GM12878 (cell line): Measurements from ENCODE around the gene STX8. TPM values are rescaled to one million over a fixed set of nuclear protein-coding genes. Genes with fewer than 3 reads are reported as not detected.

Experiments
- ATF7 ChIP-seq: fragments of 450-650 bp; IDR thresholded peaks from 2 replicates; pipeline ENCODE4 v1.6.1; 2016; ENCODE audit warnings: low read depth, mild to moderate bottlenecking
- BCL11A ChIP-seq: IDR thresholded peaks from 2 replicates; pipeline ENCODE4 v1.6.1; 2011; ENCODE audit warnings: low read depth, low read length
- BRCA1 ChIP-seq: IDR thresholded peaks from 2 replicates; pipeline ENCODE4 v1.6.1; 2011; ENCODE audit warnings: low read depth, low read length, improper control_type of control experiment
- CHD2 ChIP-seq: IDR thresholded peaks from 2 replicates; pipeline ENCODE4 v1.6.1; 2011; ENCODE audit warnings: low read depth, low read length, improper control_type of control experiment, borderline replicate concordance
- CREM ChIP-seq: IDR thresholded peaks from 2 replicates; pipeline ENCODE4 v1.6.1; 2014; ENCODE audit warnings: antibody characterized with exemption, low read depth
- FOS ChIP-seq: IDR thresholded peaks from 3 replicates; pipeline ENCODE4 v1.6.1; 2011; ENCODE audit warnings: borderline replicate concordance; ENCODE audit not compliant: insufficient read length; ENCODE audit errors: extremely low read depth
- JUNB ChIP-seq: IDR thresholded peaks from 2 replicates; pipeline ENCODE4 v1.6.1; 2016; ENCODE audit warnings: antibody characterized with exemption, mild to moderate bottlenecking
- SRF ChIP-seq, 2 experiments: IDR thresholded peaks; 2 replicates each; pipeline ENCODE4 v1.6.1; 2011; ENCODE audit warnings: low read depth in 2 of 2, low read length in 2 of 2, mild to moderate bottlenecking in 1 of 2, moderate library complexity in 1 of 2
- TCF7 ChIP-seq: IDR thresholded peaks from 2 replicates; pipeline ENCODE4 v1.6.1; 2014; ENCODE audit warnings: antibody characterized with exemption, borderline replicate concordance
- polyA plus RNA-seq, 11 experiments: library from polyadenylated mRNA; depleted of rRNA in 4 of 11; unstranded in 6 of 11; stranded (reverse) in 5 of 11; fragments of >200 nt; fragmentation: Nextera tagmentation in 4 of 11; fragmentation: Illumina TruSeq in 1 of 11; extraction: Ambion mirVana in 4 of 11; extraction: Trizol in 1 of 11; gene quantifications; 1 replicate in 1 of 11; 2 replicates in 10 of 11; pipeline versions ENCODE4 v1.2.1 to v1.2.3, GENCODE V29; 2011 to 2016; ENCODE audit warnings: inconsistent platforms in 2 of 11, missing spikeins in 2 of 11, low read depth in 1 of 11
- total RNA-seq, 4 experiments: library from RNA; depleted of rRNA in 3 of 4; stranded (reverse); fragments of >200 nt in 3 of 4; fragmentation: Illumina TruSeq in 1 of 4; extraction: Trizol in 1 of 4; gene quantifications; 2 replicates each; pipeline versions ENCODE4 v1.2.1 to v1.2.3, GENCODE V29; 2013 to 2021
- TF ChIP-seq, protein P1 (sequence below): fragments of 450-650 bp; IDR thresholded peaks from 2 replicates; pipeline ENCODE4 v1.6.1; 2017; ENCODE audit warnings: mild to moderate bottlenecking, moderate library complexity
- TF ChIP-seq, protein P2 (sequence below): fragments of 450-650 bp; conservative IDR thresholded peaks from 2 replicates; pipeline ENCODE4 v1.6.1; 2017; ENCODE audit warnings: mild to moderate bottlenecking, moderate library complexity

STX8 gene
- total and polyA plus RNA-seq, 10 of the 15 experiments (the other 5 are each of a cell fraction or from before 2014, with no cell fraction given): 47.9 to 151 (median 72.9) TPM

DNA sequence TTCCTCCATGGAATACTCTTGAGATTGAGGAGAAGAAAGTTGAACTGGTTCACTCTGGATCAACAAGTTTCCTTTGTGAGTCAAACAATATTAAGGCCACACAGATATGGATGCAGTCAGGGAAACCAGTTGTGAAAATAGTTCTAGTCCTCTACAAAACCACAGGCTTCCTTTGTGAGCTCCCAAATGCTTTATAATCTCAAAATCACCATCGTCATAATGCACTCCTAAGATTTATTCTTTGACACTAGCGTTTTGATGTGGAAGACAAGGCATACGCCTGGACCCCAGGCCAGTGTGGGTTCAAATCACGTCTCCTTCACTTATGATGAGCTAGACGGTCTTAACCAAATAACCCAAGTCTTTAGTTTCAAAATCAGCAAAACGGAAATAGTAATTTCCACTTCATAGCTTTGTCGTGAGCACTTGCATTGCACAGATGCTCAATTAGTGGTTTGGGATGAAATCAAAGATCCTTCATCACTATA lies 142.6 kb downstream of the STX8 start (continued):
- TF ChIP-seq, protein P1, sequence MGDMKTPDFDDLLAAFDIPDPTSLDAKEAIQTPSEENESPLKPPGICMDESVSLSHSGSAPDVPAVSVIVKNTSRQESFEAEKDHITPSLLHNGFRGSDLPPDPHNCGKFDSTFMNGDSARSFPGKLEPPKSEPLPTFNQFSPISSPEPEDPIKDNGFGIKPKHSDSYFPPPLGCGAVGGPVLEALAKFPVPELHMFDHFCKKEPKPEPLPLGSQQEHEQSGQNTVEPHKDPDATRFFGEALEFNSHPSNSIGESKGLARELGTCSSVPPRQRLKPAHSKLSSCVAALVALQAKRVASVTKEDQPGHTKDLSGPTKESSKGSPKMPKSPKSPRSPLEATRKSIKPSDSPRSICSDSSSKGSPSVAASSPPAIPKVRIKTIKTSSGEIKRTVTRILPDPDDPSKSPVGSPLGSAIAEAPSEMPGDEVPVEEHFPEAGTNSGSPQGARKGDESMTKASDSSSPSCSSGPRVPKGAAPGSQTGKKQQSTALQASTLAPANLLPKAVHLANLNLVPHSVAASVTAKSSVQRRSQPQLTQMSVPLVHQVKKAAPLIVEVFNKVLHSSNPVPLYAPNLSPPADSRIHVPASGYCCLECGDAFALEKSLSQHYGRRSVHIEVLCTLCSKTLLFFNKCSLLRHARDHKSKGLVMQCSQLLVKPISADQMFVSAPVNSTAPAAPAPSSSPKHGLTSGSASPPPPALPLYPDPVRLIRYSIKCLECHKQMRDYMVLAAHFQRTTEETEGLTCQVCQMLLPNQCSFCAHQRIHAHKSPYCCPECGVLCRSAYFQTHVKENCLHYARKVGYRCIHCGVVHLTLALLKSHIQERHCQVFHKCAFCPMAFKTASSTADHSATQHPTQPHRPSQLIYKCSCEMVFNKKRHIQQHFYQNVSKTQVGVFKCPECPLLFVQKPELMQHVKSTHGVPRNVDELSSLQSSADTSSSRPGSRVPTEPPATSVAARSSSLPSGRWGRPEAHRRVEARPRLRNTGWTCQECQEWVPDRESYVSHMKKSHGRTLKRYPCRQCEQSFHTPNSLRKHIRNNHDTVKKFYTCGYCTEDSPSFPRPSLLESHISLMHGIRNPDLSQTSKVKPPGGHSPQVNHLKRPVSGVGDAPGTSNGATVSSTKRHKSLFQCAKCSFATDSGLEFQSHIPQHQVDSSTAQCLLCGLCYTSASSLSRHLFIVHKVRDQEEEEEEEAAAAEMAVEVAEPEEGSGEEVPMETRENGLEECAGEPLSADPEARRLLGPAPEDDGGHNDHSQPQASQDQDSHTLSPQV: no peak
- TF ChIP-seq CHD2 (no peak), BCL11A (peak; percentile 62), ATF7 (no peak), CREM (peak; percentile 38; the same call in 1 of the 2 replicates), TCF7 (no peak), FOS (no peak), BRCA1 (no peak), JUNB (peak; percentile 43), SRF (IDR thresholded peaks at IDR 0.05; ENCODE audit: low read depth in 2 of 2, low read length in 2 of 2) (no peak)
- TF ChIP-seq, protein P2, sequence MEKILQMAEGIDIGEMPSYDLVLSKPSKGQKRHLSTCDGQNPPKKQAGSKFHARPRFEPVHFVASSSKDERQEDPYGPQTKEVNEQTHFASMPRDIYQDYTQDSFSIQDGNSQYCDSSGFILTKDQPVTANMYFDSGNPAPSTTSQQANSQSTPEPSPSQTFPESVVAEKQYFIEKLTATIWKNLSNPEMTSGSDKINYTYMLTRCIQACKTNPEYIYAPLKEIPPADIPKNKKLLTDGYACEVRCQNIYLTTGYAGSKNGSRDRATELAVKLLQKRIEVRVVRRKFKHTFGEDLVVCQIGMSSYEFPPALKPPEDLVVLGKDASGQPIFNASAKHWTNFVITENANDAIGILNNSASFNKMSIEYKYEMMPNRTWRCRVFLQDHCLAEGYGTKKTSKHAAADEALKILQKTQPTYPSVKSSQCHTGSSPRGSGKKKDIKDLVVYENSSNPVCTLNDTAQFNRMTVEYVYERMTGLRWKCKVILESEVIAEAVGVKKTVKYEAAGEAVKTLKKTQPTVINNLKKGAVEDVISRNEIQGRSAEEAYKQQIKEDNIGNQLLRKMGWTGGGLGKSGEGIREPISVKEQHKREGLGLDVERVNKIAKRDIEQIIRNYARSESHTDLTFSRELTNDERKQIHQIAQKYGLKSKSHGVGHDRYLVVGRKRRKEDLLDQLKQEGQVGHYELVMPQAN: no peak
